HG03439 (cell line): Measurements from ENCODE around the gene NKAIN1.
"Not testable (repeated sequence)": the region's sequence is repeated elsewhere in the genome, so short reads cannot be mapped to it uniquely, and the experiment has no call there.

Source experiments
- ATAC-seq: cut with Tn5 transposase; IDR thresholded peaks from one replicate; pipeline ENCODE4 v1.9.1; 2021; ENCODE audit warnings: mild to moderate bottlenecking, moderate library complexity; ENCODE audit not compliant: unreplicated experiment

Gene NKAIN1

GRCh38 chr1:31239653-31240241 lies at the start of gene NKAIN1:
Gene NKAIN1, minus strand, starts transcription at chr1:31239887. Its CDS starts 340 bp downstream, at chr1:31239547.
- ATAC-seq, result no peak

GRCh38 chr1:31289021-31289420 lies 49.3 kb upstream of the NKAIN1 start:
- ATAC-seq, result no peak

GRCh38 chr1:31287791-31288190 lies 48.1 kb upstream of the NKAIN1 start:
- ATAC-seq, result not testable (repeated sequence)

- ATAC-seq, result not testable (repeated sequence)
Measured at GRCh38 chr1:31282426-31282825, 42.7 kb upstream of the NKAIN1 start.

- ATAC-seq, result no peak
Measured at GRCh38 chr1:31273619-31274018, 33.9 kb upstream of the NKAIN1 start.

- no peak for ATAC-seq
Measured at GRCh38 chr1:31272369-31272768, 32.7 kb upstream of the NKAIN1 start.

GRCh38 chr1:31266547-31266946 lies 26.9 kb upstream of the NKAIN1 start:
- ATAC-seq, result no peak

GRCh38 chr1:31264790-31265386 lies 25.2 kb upstream of the NKAIN1 start:
- ATAC-seq, result no peak

- ATAC-seq, result no peak
Measured at GRCh38 chr1:31263408-31263807, 23.7 kb upstream of the NKAIN1 start.

GRCh38 chr1:31262393-31262792 lies 22.7 kb upstream of the NKAIN1 start:
- ATAC-seq, result not testable (repeated sequence)

- ATAC-seq, result no peak
Measured at GRCh38 chr1:31261916-31262315, 22.2 kb upstream of the NKAIN1 start.

GRCh38 chr1:31259746-31260145 lies 20.1 kb upstream of the NKAIN1 start:
- no peak for ATAC-seq

- ATAC-seq, result no peak
Measured at GRCh38 chr1:31258581-31258980, 18.9 kb upstream of the NKAIN1 start.

- ATAC-seq, result no peak
Measured at GRCh38 chr1:31257213-31257612, 17.5 kb upstream of the NKAIN1 start.

GRCh38 chr1:31249854-31250253 lies 10.2 kb upstream of the NKAIN1 start:
- ATAC-seq, result no peak

GRCh38 chr1:31248276-31248675 lies 8.6 kb upstream of the NKAIN1 start:
- no peak for ATAC-seq

GRCh38 chr1:31244326-31244725 lies 4.6 kb upstream of the NKAIN1 start:
- no peak for ATAC-seq

GRCh38 chr1:31243501-31244286 lies 4.0 kb upstream of the NKAIN1 start:
- no peak for ATAC-seq

GRCh38 chr1:31241321-31241720 lies 1.6 kb upstream of the NKAIN1 start:
- no peak for ATAC-seq

GRCh38 chr1:31238986-31239613 lies 587 bp downstream of the NKAIN1 start:
- ATAC-seq, result no peak

- ATAC-seq, result no peak
Measured at GRCh38 chr1:31238612-31238985, 1.1 kb downstream of the NKAIN1 start.

GRCh38 chr1:31234870-31235269 lies 4.8 kb downstream of the NKAIN1 start:
- ATAC-seq, result no peak
